ENCODE results near the gene RGS7BP.

The RGS7BP gene

GRCh38 chr5:64595031-64595855 is 89.4 kb downstream of the RGS7BP start:
- TF ChIP-seq, protein P1, sequence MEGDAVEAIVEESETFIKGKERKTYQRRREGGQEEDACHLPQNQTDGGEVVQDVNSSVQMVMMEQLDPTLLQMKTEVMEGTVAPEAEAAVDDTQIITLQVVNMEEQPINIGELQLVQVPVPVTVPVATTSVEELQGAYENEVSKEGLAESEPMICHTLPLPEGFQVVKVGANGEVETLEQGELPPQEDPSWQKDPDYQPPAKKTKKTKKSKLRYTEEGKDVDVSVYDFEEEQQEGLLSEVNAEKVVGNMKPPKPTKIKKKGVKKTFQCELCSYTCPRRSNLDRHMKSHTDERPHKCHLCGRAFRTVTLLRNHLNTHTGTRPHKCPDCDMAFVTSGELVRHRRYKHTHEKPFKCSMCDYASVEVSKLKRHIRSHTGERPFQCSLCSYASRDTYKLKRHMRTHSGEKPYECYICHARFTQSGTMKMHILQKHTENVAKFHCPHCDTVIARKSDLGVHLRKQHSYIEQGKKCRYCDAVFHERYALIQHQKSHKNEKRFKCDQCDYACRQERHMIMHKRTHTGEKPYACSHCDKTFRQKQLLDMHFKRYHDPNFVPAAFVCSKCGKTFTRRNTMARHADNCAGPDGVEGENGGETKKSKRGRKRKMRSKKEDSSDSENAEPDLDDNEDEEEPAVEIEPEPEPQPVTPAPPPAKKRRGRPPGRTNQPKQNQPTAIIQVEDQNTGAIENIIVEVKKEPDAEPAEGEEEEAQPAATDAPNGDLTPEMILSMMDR (conservative IDR thresholded peaks at IDR 0.05; ENCODE audit: low read depth, low read length) = peak; percentile 19
- Histone ChIP-seq H3K27me3 (ENCODE audit: insufficient read depth, low read depth) (no peaks in the 10 kb centered on the region), H2AFZ (ENCODE audit: low read depth) (no peak overlapping the region), H3K4me1 (ENCODE audit: low read depth, poor library complexity, severe bottlenecking) (no peaks in the 10 kb centered on the region), H3K27ac (no peak overlapping the region), H3K9ac (no peak overlapping the region), H4K20me1 (ENCODE audit: insufficient read depth) (no peaks in the 10 kb centered on the region), H3K79me2 (ENCODE audit: insufficient read depth, low read depth) (no peaks in the 10 kb centered on the region), H3K4me2 (no peak overlapping the region), H3K4me3 (IDR thresholded peaks at IDR 0.05; ENCODE audit: insufficient read depth, low read depth, low read length) (no peak overlapping the region), H3K36me3 (ENCODE audit: insufficient read depth) (no peaks in the 10 kb centered on the region)

- Histone ChIP-seq H3K4me1 (ENCODE audit: low read depth, poor library complexity, severe bottlenecking) (no peaks in the 10 kb centered on the region), H3K36me3 (ENCODE audit: insufficient read depth) (no peaks in the 10 kb centered on the region), H4K20me1 (ENCODE audit: insufficient read depth) (no peaks in the 10 kb centered on the region), H2AFZ (ENCODE audit: low read depth) (no peak overlapping the region), H3K4me2 (no peak overlapping the region), H3K27me3 (ENCODE audit: insufficient read depth, low read depth) (no peaks in the 10 kb centered on the region), H3K79me2 (ENCODE audit: insufficient read depth, low read depth) (no peaks in the 10 kb centered on the region), H3K27ac (no peak overlapping the region), H3K4me3 (IDR thresholded peaks at IDR 0.05; ENCODE audit: insufficient read depth, low read depth, low read length) (no peak overlapping the region), H3K9ac (no peak overlapping the region)
- TF ChIP-seq, protein P1 (conservative IDR thresholded peaks at IDR 0.05; ENCODE audit: low read depth, low read length) = no peak
These were observed 93.4 kb downstream of the RGS7BP start for GRCh38 chr5:64599226-64599625.

DNA sequence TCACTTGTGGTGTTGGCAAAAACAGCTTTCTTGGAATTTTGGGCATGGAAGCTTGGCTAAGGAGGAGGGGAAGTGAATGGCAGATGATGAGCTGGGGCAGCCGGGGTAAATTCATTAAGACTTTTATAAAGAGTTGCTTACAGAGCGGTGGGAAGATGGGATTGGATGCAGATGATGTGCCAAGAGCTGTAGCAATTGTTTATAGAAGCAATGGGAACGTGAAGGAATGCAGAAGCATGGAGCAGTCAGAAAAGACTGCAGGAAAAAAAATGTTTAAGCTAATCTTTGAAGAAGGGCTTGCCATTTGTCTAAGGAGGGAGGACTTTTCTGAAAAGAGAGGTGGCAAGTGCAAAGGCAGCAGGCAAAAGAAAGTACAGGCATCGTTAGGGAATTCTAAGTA is 97.9 kb downstream of the RGS7BP start:
- H3K79me2 ChIP-seq (ENCODE audit: insufficient read depth, low read depth) = no peaks in the 10 kb centered on the region
- no peaks in the 10 kb centered on the region for H4K20me1 ChIP-seq (ENCODE audit: insufficient read depth)
- H3K27me3 ChIP-seq (ENCODE audit: insufficient read depth, low read depth) = no peaks in the 10 kb centered on the region
- no peaks in the 10 kb centered on the region for H3K4me1 ChIP-seq (ENCODE audit: low read depth, poor library complexity, severe bottlenecking)
- H3K4me2 ChIP-seq = no peak overlapping the region
- H3K36me3 ChIP-seq (ENCODE audit: insufficient read depth) = no peaks in the 10 kb centered on the region
- H3K27ac ChIP-seq = no peak overlapping the region
- TF ChIP-seq, protein P1 (conservative IDR thresholded peaks at IDR 0.05; ENCODE audit: low read depth, low read length) = no peak
- no peak overlapping the region for H2AFZ ChIP-seq (ENCODE audit: low read depth)
- H3K9ac ChIP-seq = no peak overlapping the region
- no peak overlapping the region for H3K4me3 ChIP-seq (IDR thresholded peaks at IDR 0.05; ENCODE audit: insufficient read depth, low read depth, low read length)

- Histone ChIP-seq H3K9ac (no peak overlapping the region), H3K27ac (no peak overlapping the region), H2AFZ (ENCODE audit: low read depth) (no peak overlapping the region), H3K36me3 (ENCODE audit: insufficient read depth) (no peaks in the 10 kb centered on the region), H3K4me3 (IDR thresholded peaks at IDR 0.05; ENCODE audit: insufficient read depth, low read depth, low read length) (no peak overlapping the region), H3K27me3 (ENCODE audit: insufficient read depth, low read depth) (no peaks in the 10 kb centered on the region), H3K4me2 (no peak overlapping the region), H4K20me1 (ENCODE audit: insufficient read depth) (no peaks in the 10 kb centered on the region), H3K4me1 (ENCODE audit: low read depth, poor library complexity, severe bottlenecking) (no peaks in the 10 kb centered on the region), H3K79me2 (ENCODE audit: insufficient read depth, low read depth) (no peaks in the 10 kb centered on the region)
- TF ChIP-seq, protein P1 (conservative IDR thresholded peaks at IDR 0.05; ENCODE audit: low read depth, low read length) = no peak
These were observed 101.1 kb downstream of the RGS7BP start for GRCh38 chr5:64606926-64607325.

Data from KMS-11 (cell line).